HG02623 (cell line): ENCODE data around the gene APOLD1.
"Not testable (repeated sequence)": the region's sequence is repeated elsewhere in the genome, so short reads cannot be mapped to it uniquely, and the experiment has no call there.

ENCODE experiments used
- ATAC-seq: cut with Tn5 transposase; IDR thresholded peaks from one replicate; pipeline ENCODE4 v1.9.1; 2021; ENCODE audit warnings: moderate library complexity; ENCODE audit not compliant: unreplicated experiment

Gene APOLD1

GRCh38 chr12:12784911-12785814 is at the start of gene APOLD1:
TSS of gene APOLD1 (plus strand) at chr12:12785659. CDS start at chr12:12785692, 33 bp downstream.
- no peak for ATAC-seq

GRCh38 chr12:12736759-12737676 is 48.4 kb upstream of the APOLD1 start:
- peak; percentile 69 for ATAC-seq

GRCh38 chr12:12738152-12738551 is 47.3 kb upstream of the APOLD1 start:
- not testable (repeated sequence) for ATAC-seq

GRCh38 chr12:12741660-12742059 is 43.8 kb upstream of the APOLD1 start:
- no peak for ATAC-seq

GRCh38 chr12:12744546-12745305 is 40.7 kb upstream of the APOLD1 start:
- ATAC-seq: no peak

- ATAC-seq: no peak
Observed at GRCh38 chr12:12745576-12746211, 39.8 kb upstream of the APOLD1 start.

- no peak for ATAC-seq
Observed at GRCh38 chr12:12747278-12747677, 38.2 kb upstream of the APOLD1 start.

GRCh38 chr12:12748044-12748443 is 37.4 kb upstream of the APOLD1 start:
- ATAC-seq: no peak

- no peak for ATAC-seq
Observed at GRCh38 chr12:12749433-12749832, 36.0 kb upstream of the APOLD1 start.

GRCh38 chr12:12755923-12756322 is 29.5 kb upstream of the APOLD1 start:
- no peak for ATAC-seq

- no peak for ATAC-seq
Observed at GRCh38 chr12:12757121-12757520, 28.3 kb upstream of the APOLD1 start.

- ATAC-seq: no peak
Observed at GRCh38 chr12:12759234-12759915, 26.1 kb upstream of the APOLD1 start.

- ATAC-seq: no peak
Observed at GRCh38 chr12:12764824-12765223, 20.6 kb upstream of the APOLD1 start.

GRCh38 chr12:12770262-12770661 is 15.2 kb upstream of the APOLD1 start:
- no peak for ATAC-seq

- ATAC-seq: no peak
Observed at GRCh38 chr12:12774791-12775190, 10.7 kb upstream of the APOLD1 start.

- ATAC-seq: no peak
Observed at GRCh38 chr12:12776261-12776660, 9.2 kb upstream of the APOLD1 start.

- no peak for ATAC-seq
Observed at GRCh38 chr12:12777092-12777491, 8.4 kb upstream of the APOLD1 start.

GRCh38 chr12:12779007-12779406 is 6.5 kb upstream of the APOLD1 start:
- no peak for ATAC-seq

GRCh38 chr12:12779529-12779928 is 5.9 kb upstream of the APOLD1 start:
- no peak for ATAC-seq

GRCh38 chr12:12784116-12784515 is 1.3 kb upstream of the APOLD1 start:
- no peak for ATAC-seq
